Activated T-cell treated with anti-CD3 and anti-CD28 coated beads for 48 hours (primary cell): ENCODE measurements around the gene VTI1A.

ENCODE experiments used
- DNase-seq: peaks from one replicate; pipeline ENCODE4 v3.0.0-alpha.2; 2020; ENCODE audit warnings: low read depth

Gene VTI1A

GRCh38 chr10:112811741-112812551, 364.9 kb downstream of the VTI1A start:
- no peak for DNase-seq

DNA sequence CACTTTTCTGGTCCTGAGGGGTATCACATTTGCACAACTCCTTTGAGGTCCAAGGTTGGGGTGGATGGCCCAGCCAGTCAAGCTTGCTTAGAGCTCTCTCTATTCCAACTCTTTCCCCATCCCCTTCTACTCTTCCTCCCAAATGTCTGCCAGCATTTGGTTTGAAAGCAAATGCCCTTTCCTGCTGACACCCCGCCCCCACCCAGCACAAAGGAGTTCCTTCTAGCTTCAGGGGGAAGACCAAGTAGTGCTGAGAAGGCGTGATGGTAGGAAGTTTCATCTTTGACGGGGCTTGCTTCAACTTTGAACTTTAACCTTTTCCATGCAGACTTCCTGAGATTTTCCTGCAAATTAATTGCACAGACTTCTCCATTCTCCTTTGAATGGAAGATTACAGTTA, 365.6 kb downstream of the VTI1A start:
- DNase-seq: no peak

DNA sequence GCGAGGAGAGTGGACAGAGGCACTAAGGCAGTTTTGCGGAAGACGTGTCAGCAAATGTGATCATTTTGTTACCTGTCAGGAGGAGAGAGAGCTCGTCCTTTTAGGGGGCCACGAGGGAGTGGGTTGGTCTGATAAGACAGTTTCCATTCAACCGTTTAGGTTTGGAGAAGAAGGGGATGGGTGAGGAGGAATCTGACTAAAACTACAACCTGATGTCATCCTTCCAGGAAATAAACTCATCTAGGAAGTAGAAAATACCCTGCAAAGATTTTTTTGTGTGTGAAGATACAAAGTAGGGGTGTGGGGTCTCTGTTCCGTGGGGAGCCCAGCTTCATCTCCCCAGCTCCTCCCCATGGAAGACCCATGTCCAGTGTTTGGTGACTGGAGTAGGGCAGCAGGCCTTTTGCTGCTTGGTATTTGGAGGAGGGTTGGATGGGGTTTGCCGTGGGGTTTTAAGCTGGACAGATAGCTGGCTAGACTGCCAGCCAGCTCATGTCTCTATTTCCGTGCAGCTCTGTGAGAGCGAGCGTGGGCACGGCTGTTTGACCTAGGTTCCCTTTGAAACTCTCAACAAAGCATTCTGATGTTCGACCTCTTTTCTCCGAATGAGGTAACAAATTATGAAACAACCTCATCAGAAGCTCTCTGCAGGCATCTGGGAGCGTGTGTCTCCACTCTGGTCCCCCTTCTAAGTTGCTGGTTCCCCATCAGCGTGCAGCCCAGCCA, 367.0 kb downstream of the VTI1A start:
- no peak for DNase-seq

DNA sequence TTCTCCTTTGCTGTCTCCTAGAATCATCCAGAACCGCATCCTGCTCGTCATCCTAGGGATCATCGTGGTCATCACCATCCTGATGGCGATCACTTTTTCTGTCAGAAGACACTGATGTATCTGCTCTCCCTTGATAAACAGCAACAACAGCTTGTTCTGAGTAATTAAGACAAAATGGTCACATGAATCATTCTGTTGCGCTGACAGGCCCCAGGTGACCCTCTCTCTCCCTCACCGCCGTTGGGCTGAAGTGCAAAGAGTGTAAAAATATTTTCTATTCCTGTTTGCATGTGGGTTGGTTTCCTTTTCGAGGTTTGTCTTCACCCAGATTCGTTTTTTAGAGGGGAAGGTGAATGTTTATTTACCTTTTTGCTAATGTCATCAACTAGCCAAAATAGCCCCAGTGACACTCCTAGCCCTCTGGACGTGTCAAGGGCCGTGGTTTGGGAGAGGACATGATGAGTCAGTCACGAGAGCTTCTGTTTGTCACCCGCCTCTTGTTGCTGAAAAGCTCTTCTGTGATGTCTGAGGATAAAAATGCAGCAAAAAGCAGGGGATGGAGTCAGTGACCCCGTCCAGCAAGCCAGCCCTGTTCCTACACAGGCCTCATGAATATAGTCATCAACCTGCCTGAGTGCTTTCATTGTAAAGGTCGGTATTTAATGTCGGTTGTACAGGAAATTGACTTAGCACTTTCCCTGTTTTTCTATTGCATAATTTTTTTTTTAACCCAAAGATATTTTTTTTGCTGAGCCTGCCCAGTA, 368.4 kb downstream of the VTI1A start:
- no peak for DNase-seq

- no peak for DNase-seq
These were observed 369.0 kb downstream of the VTI1A start for GRCh38 chr10:112816033-112816430.

DNA sequence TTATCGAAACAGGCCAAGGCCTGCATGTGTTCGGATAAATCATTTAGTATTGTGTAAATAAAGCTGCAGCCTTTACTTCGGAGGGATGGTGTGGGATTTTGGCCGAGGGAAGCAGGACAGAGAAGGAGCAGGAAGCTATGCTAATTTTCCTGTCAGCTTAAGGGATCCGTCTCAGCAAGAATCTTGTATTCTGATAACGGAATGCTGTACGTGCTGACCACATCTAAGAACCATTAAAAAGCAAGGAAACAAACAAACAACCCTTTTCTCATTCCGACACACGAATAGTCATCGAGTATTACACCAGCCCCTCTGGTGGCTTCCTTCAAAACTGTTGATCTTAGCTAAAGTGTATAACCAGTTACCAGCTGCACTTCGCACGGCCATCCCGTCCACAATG, 369.9 kb downstream of the VTI1A start:
- no peak for DNase-seq

GRCh38 chr10:112817981-112818777, 371.2 kb downstream of the VTI1A start:
- DNase-seq: no peak

- no peak for DNase-seq
These were observed 372.2 kb downstream of the VTI1A start for GRCh38 chr10:112819231-112819630.

DNA sequence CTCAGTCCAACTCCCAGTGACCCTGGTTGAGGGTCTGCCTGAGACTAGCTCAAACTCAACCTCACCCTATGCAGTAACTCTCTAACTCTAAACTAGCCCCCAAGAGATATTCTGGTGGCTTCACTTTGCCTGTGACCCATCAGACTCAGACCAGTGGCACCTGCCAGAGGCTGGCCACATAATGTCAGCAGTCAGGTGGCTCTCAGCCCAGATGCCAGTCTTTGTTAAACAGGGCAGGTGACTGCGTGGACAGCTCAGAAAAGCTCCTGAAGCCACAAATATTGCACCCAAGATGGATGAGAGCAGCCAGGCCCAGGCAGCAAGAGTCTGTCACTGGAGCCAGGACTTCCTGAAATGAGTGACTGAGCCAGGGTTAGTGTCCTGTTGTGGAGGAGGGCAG, 373.3 kb downstream of the VTI1A start:
- DNase-seq: no peak

GRCh38 chr10:112821038-112821437, 374.0 kb downstream of the VTI1A start:
- DNase-seq: no peak

GRCh38 chr10:112821663-112822062, 374.6 kb downstream of the VTI1A start:
- DNase-seq: no peak

DNA sequence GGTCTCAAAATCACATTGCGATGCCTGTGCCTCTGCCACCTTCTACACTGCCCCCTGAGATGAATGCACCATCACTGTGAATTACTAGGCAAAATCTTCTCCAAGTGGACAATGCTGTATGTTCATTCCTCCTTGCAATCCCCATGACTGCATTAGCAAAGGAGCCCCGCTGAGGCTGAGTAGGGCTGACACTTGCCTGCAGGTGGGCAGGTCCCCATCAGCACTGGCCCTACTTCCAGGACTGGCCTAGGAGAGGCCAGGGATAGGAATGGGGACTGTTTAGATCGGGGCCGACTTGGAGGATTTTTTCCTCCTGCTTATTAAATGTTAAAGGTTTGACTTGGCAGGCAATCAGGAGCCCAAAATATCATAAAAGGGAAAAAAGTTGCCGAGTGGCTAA, 376.0 kb downstream of the VTI1A start:
- DNase-seq: no peak

GRCh38 chr10:112823604-112824003, 376.6 kb downstream of the VTI1A start:
- DNase-seq: no peak

- no peak for DNase-seq
These were observed 379.1 kb downstream of the VTI1A start for GRCh38 chr10:112826018-112826697.

- DNase-seq: no peak
These were observed 380.1 kb downstream of the VTI1A start for GRCh38 chr10:112827086-112827485.

DNA sequence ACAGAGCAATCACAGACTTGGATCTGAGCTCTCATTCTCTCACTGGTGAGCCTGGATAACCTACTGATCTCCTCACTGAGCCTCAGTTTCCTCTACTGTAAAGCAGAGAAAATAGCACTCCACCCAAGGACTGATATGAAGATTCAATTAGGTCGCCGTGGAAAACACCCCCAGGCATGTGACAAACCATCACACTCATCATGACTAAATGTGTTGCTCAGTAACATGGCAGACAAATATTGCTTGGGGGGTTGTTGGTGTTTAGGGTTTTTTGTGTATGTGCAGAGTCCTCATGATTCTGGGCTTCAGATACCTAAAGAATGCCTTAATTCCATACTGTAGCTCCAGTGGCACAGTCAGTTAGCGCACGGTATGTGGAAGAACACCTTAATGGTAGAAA, 380.9 kb downstream of the VTI1A start:
- DNase-seq: no peak

DNA sequence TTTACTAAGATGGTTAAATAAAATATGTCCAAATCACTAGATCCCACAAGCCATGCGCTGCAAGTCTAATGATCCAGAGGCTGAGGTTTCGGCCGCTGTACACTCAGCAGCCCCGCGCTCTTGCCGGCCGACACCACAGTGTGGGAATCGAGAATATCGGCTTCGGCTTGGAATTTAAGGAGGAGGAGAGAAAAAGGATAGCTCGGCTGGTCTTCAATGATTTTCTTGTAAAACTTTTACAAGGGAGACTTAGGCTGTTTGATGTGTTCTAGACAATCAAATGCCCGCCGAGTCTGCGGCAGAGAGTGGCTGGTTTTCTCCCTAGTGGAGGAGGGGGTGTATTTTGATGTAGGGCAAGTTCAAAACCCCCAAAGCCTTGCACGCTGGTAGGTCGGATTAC, 384.8 kb downstream of the VTI1A start:
- no peak for DNase-seq

DNA sequence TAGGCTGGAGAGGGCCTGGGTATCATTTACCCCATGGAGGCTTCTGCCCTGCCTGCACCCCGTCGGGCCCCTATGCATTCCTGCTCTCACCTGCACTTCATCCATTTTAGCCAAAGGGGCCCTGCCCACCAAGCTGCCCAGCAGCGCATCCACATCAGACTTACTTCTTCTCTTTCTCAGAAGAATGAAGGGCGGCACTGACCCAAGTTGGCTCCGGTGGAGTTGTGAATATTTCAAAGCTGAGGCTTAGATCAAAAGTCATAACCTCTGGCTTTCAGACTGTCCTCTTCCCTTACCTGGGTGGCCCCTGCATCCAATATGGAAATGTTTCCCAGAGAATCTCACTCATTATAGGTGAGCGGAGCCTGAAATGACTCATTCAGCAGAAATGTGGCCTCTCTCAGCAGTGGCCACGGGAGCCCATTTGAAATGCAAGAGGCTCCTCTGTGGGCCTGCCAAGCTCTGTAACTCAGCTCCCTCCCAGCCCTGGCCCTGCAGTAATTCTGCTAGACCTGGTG, 385.4 kb downstream of the VTI1A start:
- DNase-seq: no peak

DNA sequence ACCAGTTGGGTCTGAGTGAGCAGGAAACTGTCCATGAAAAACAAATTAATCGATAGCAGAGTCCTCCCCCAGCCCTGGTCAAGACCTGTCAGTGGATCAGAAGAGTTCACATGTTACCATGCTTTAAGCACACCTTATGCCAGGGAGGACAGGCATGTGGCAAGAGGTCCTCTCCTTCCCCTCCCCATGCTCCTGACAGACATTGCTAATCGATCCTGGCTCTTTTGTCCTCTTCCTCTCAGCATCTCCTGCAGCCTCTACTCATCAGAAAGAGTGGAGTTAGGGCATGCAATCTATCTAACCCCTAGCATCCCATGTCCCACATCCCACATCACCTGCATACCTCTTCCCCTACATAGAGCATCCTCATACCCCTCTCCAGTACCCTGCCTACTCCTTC, 385.9 kb downstream of the VTI1A start:
- DNase-seq: no peak

DNA sequence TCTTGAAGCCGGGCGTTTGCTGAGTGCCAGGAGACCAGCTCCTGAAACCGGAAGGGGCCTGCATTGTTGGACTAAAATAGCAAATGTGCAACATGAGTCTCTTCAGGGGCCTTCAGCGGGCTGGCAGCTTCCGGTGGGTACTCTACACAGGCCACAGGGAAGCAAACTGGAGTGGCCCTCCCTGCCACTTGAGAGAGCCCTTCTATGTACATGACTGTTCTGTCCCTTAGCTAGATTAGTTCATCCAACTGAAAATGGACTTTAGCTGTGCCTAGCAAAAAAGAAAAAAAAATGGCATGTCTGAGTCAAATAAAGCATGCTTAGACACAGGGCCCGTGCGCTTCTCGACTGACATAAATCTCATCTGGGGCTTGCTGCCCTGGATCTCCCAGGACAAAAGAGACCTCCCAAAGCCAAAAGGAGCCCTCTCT, 387.8 kb downstream of the VTI1A start:
- no peak for DNase-seq

DNA sequence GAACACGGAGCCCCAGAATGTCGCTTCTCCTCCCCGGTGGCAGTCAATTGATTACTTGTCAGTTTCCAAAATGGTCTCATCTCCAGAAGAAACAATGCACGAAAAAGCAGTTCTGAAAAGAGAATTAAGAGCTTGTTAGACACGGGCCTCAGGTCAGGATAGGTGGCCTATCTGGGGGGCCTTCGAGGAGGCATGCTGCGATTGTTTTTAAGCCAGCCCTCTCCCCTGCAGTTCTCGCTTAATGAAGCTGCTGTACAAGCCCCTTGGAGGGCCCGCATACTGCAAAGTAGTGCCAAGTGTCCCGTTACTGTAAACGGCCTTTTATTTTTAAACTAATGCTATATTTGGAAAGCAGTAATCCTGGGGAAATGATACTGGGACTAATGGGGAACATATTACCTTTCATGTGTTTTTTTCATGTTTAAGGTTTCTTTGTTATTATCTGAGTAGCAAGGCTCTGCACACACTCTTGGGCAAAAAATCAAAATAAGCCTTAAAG, 388.3 kb downstream of the VTI1A start:
- DNase-seq: no peak
